NCI-H82 treated with DMSO at 0.1 percent for 48 hours (cell line): ENCODE results near the gene SPX.

Experiments used
- DNase-seq: peaks from one replicate; lab custom pipeline; 2025; ENCODE audit not compliant: unreplicated experiment; lab: John Stamatoyannopoulos, UW

Gene SPX

DNA sequence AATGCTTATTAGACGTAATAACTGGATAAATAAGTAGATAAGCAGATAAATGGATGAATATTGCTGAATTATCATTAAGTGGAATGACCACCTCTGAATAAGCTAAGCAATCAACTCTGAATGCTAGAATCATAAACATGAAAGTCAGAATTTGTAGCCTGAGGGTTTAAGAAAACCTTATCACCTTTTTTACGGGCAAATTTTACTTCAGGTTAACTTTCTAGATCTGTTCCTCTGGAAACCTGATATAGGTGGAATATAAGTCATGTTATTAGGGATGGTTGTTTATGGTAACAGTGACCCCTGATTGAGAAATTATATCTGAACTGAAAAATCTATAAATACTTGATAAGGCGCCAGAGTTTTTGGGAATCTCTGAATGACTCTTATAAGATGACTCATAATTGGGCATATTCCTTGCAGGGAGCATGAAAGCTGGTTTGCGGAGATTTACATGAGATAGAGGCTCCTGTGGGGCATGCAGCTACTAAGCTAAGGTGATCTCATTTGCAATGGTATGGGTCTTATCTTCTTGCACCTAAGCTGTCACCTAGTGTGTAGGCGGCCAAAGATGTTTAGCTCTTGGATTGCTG lies 12.1 kb downstream of the SPX start:
- DNase-seq = no peak

GRCh38 chr12:21539797-21540196 lies 13.7 kb downstream of the SPX start:
- DNase-seq = no peak

- DNase-seq = no peak
Measured at GRCh38 chr12:21541773-21542172, 15.7 kb downstream of the SPX start.

DNA sequence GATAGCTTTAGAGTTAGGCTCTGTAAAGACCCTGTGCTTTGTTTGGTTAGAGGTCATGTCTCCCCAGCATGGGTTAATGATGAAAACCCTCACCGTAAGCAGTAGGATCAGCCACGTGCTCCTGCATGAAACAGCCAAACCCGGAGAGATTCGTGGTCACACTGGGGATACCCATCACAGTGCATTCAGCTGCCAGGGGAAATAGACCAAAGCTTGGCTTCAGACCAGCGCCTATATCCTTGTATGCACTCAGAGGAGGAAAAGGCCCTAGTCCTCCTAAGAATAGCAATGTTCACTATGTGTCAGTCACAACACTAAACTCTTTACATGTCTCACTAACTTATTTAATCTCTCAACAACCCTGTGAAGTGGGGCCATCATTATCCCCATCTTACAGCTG lies 16.3 kb downstream of the SPX start:
- DNase-seq = no peak

DNA sequence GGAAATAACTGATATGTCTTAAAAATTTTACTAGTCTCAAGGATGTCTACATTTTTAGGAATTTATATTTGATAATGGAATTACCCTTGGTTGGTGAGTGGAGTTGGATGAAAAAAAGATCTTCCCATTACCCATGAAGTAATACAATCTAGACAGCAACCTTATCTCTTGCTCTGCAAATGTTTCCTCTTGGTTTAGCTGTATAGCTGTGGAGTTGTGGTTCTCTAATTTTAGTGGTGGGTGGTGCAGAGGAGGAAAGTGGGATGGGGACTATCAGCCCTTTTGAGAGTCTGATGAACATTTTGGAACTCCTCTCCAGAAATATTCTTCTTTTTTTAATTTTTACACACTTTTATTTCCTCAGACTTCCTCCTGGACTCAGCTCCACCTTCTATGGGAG lies 17.1 kb downstream of the SPX start:
- DNase-seq = no peak

DNA sequence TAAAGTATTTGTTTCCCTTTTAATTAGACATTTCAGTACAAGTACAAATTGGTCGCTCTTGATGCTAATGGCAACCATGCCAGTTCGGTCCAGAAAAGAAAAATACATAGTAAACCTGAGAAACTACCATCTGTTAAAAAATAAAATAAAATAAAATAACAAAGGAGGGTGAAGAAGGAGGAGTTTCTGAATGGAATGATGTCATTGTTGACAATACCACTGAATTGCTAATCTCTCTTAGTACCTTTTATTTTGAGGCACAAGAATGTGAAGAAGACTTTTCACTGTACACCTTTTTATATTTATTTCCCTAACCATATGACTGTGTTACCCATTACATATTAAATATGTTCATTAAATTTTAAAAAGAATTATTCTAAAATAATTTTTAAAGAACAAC lies 19.5 kb downstream of the SPX start:
- DNase-seq = no peak

DNA sequence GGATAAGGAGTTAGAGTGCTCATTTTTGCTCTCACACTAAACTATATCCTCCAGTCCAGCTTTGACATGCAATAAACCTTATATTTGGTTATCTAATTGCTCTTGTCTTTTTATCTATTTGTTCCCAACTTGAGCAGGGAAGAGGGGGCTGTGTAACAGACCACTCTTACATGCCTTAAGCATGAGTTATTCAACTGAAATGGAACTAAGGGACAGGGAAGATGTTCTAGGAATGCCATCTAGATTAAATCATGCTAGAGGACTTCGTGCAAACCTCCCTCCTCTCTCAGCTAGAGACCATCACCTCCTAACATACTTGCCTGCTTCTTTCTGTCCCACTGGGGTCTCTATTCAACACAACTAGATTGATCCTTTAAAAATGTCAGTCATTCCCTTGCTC lies 20.6 kb downstream of the SPX start:
- no peak for DNase-seq

DNA sequence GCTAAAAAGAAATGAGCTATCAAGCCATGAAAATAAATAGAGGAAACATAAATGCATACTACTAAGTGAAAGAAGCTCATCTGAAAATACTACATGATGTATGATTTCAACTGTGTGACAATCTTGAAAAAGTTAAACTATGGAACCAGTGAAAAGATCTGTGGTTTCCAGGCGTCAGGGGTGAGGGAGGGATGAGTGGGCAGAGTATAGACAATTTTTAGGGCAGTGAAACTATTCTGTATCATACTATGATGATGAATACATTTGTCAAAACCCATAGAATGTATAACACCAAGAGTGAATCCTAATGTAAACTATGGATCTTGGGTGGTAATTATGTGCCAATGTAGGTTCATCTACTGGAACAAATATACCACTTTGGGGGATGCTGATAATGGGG lies 21.3 kb downstream of the SPX start:
- DNase-seq = no peak

- DNase-seq = peak; percentile 58
Measured at GRCh38 chr12:21551841-21552465, 25.9 kb downstream of the SPX start.

- DNase-seq = peak; percentile 23
Measured at GRCh38 chr12:21552635-21553328, 26.7 kb downstream of the SPX start.

DNA sequence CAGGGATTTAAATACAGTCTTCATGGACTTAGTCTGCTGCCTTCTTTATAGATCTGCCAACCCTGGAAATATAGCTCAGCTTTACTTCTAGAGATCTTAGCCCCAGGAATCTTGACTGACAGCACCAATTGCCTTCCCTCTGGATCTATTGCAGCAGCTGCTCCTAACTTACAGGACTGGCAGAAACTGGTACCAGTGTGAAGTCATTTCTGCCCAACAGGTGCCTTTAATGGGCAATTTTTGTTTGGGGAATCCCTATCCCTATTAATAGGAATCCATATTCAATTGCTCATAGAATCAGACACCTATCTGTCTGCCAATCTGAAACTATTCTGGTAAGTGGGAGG lies 27.2 kb downstream of the SPX start:
- no peak for DNase-seq

DNA sequence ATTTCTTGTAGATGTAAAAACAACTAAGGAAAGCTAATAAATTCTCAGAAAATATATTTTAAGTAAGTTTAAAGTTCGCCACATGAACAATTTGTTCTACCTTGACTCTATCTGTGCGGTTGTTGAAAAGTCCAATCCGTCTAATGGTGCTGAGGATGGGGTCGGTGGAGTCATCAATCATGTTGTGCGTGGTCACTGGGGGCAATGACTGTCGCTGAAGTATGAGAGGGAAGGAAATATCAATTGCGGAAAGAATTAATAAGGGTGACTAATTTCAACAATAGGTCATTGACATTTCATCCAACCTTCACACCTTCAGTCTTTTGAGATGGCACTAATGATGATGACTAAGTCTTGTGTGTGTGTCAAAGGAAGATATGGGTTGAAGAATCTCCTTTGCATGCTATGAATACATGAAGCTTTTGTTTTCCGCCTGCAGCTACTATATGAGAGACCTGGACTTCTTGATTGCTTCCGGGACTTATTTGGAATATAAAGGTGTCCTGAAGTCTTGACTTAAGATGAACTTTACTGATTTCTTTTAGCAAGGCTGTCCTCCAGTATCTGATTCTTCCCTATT lies 32.1 kb downstream of the SPX start:
- DNase-seq = no peak

- no peak for DNase-seq
Measured at GRCh38 chr12:21559855-21560569, 33.9 kb downstream of the SPX start.

DNA sequence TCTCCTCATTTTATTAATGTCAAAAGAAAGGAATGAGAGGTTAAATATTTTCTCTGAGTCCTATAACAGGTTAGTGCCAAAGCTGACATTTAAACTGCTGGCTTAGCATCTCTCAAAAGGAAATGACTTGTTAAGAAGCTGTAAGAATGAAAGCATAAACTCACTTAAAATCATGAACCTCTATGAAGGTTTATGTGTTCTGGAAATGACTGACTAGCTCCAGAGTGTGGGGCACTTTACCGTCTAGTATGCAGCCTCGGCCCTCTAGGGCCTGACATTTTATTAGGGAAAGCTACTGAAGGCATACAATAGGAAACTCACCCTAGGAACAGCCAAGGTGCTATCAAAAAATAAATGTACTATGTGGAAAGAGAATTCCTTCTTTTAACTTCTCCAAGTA lies 35.1 kb downstream of the SPX start:
- no peak for DNase-seq

DNA sequence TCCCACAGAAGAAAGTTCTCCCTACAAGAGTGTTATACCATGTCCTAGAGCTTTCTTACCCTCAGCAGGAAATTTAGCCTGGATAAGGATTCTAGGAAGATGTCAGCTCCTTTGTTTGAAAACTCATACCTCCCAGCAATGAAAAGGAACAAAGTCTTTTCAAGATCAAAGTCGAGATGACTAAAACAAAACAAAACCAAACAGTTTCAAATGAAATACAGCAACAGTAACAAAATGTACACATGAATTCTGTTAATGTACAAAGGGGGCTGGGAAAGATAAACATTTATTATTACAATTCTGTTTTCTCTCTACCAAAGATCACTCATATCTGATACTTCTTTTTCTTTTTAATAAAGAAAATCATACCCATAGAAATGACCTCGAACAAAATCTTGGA lies 36.8 kb downstream of the SPX start:
- no peak for DNase-seq

GRCh38 chr12:21566223-21566906 lies 40.3 kb downstream of the SPX start:
- no peak for DNase-seq

- no peak for DNase-seq
Measured at GRCh38 chr12:21566907-21567394, 40.9 kb downstream of the SPX start.

DNA sequence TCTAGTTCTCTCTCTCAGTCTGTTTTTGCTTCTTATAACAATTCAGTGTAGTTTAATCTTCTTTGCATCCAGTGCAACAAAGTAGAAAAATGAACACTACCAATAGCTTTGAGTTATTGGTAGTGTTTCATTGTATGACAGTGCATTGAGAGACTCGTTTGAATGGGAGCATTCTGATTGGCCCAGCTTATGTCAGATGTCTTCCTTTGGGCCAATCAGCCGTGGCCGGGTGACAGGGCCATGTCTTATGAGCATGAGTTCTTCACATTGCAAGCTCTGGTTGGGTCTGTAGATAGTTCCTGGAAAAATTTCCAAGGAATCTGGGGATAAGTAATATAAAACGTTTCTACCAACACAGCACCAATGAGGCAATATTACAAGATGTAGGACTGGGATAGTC lies 42.0 kb downstream of the SPX start:
- DNase-seq = no peak

- no peak for DNase-seq
Measured at GRCh38 chr12:21571046-21571445, 45.0 kb downstream of the SPX start.

- no peak for DNase-seq
Measured at GRCh38 chr12:21573733-21574358, 47.8 kb downstream of the SPX start.

DNA sequence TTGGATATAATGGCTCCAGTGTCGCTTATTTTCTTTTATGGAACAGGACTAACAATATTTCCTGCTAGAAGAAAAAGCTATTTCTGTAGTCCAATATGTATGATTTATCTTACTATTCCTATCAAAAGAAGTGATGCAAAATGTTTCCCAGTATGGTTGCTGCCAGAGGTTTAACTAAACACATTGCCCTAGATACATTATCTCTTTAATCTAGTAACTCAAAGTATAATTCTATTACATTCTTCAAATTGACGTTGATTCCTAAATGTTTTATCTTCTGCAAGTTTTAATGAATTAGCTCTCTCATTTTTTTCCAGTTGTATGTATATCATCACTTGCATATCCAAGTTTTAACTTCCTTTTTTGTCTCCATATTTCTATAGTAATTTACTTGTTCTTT lies 50.3 kb downstream of the SPX start:
- DNase-seq = no peak
